ENCODE measurements around the gene PTPRCAP.

DNA sequence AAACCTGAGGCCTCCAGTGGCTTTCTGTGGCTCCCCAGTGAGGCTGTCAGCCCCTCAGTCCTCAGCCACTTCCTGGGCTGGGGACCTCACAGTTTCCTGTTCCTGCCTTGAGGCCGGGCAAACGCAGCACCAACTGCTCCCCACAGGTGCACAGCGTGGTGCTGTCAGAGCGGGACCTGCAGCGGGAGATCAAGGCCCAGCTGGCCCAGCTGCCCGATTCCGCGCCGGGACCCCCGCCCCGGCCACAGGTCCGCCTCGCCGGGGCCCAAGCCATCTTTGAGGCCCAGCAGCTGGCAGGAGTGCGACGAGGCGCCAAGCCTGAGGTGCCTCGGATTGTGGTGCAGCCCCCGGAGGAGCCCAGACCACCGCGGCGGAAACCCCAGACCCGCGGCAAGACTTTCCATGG is 28.2 kb downstream of the PTPRCAP start:
- TF ChIP-seq EZH2 (IDR thresholded peaks at IDR 0.05; ENCODE audit: borderline replicate concordance, control insufficient read depth, low read depth, low read length), result no peak
- TF ChIP-seq, protein P1, sequence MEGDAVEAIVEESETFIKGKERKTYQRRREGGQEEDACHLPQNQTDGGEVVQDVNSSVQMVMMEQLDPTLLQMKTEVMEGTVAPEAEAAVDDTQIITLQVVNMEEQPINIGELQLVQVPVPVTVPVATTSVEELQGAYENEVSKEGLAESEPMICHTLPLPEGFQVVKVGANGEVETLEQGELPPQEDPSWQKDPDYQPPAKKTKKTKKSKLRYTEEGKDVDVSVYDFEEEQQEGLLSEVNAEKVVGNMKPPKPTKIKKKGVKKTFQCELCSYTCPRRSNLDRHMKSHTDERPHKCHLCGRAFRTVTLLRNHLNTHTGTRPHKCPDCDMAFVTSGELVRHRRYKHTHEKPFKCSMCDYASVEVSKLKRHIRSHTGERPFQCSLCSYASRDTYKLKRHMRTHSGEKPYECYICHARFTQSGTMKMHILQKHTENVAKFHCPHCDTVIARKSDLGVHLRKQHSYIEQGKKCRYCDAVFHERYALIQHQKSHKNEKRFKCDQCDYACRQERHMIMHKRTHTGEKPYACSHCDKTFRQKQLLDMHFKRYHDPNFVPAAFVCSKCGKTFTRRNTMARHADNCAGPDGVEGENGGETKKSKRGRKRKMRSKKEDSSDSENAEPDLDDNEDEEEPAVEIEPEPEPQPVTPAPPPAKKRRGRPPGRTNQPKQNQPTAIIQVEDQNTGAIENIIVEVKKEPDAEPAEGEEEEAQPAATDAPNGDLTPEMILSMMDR (IDR thresholded peaks at IDR 0.05 in 2 of 3, conservative IDR thresholded peaks at IDR 0.05 in 1 of 3; ENCODE audit: control insufficient read depth in 2 of 3, extremely low read depth in 1 of 3, insufficient read depth in 1 of 3, low read depth in 3 of 3, low read length in 3 of 3), result no peak
- TF ChIP-seq CREB1 (IDR thresholded peaks at IDR 0.05; ENCODE audit: low read depth), result no peak
- TF ChIP-seq, protein P2, sequence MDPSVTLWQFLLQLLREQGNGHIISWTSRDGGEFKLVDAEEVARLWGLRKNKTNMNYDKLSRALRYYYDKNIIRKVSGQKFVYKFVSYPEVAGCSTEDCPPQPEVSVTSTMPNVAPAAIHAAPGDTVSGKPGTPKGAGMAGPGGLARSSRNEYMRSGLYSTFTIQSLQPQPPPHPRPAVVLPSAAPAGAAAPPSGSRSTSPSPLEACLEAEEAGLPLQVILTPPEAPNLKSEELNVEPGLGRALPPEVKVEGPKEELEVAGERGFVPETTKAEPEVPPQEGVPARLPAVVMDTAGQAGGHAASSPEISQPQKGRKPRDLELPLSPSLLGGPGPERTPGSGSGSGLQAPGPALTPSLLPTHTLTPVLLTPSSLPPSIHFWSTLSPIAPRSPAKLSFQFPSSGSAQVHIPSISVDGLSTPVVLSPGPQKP (IDR thresholded peaks at IDR 0.05; ENCODE audit: low read depth, low read length), result no peak
- no peak for TF ChIP-seq PAX8 (IDR thresholded peaks at IDR 0.05)
- no peak for TF ChIP-seq NR2C2 (IDR thresholded peaks at IDR 0.05; ENCODE audit: borderline replicate concordance, control insufficient read depth, insufficient read length, low read depth)
- TF ChIP-seq NFYA (IDR thresholded peaks at IDR 0.05; ENCODE audit: borderline replicate concordance, low read depth, low read length), result no peak
- TF ChIP-seq POLR2A (IDR thresholded peaks at IDR 0.05; ENCODE audit: low read depth, low read length), result peak; percentile 83
- TF ChIP-seq, protein P3, sequence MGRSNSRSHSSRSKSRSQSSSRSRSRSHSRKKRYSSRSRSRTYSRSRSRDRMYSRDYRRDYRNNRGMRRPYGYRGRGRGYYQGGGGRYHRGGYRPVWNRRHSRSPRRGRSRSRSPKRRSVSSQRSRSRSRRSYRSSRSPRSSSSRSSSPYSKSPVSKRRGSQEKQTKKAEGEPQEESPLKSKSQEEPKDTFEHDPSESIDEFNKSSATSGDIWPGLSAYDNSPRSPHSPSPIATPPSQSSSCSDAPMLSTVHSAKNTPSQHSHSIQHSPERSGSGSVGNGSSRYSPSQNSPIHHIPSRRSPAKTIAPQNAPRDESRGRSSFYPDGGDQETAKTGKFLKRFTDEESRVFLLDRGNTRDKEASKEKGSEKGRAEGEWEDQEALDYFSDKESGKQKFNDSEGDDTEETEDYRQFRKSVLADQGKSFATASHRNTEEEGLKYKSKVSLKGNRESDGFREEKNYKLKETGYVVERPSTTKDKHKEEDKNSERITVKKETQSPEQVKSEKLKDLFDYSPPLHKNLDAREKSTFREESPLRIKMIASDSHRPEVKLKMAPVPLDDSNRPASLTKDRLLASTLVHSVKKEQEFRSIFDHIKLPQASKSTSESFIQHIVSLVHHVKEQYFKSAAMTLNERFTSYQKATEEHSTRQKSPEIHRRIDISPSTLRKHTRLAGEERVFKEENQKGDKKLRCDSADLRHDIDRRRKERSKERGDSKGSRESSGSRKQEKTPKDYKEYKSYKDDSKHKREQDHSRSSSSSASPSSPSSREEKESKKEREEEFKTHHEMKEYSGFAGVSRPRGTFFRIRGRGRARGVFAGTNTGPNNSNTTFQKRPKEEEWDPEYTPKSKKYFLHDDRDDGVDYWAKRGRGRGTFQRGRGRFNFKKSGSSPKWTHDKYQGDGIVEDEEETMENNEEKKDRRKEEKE (IDR thresholded peaks at IDR 0.05), result no peak

Measured in GM12878 (cell line).